Smooth muscle cell of the pulmonary artery (primary cell): ENCODE results near the gene CTH. TPM values are rescaled to one million over a fixed set of nuclear protein-coding genes. Genes with fewer than 3 reads are reported as not detected.

Experiments
- total RNA-seq: library from RNA; depleted of rRNA; stranded (reverse); fragments of >200 nt; gene quantifications from 2 replicates; pipeline ENCODE4 v1.2.3, GENCODE V29; 2014

CTH gene
- total RNA-seq: 4.2 and 4.9 TPM in 2 replicates

DNA sequence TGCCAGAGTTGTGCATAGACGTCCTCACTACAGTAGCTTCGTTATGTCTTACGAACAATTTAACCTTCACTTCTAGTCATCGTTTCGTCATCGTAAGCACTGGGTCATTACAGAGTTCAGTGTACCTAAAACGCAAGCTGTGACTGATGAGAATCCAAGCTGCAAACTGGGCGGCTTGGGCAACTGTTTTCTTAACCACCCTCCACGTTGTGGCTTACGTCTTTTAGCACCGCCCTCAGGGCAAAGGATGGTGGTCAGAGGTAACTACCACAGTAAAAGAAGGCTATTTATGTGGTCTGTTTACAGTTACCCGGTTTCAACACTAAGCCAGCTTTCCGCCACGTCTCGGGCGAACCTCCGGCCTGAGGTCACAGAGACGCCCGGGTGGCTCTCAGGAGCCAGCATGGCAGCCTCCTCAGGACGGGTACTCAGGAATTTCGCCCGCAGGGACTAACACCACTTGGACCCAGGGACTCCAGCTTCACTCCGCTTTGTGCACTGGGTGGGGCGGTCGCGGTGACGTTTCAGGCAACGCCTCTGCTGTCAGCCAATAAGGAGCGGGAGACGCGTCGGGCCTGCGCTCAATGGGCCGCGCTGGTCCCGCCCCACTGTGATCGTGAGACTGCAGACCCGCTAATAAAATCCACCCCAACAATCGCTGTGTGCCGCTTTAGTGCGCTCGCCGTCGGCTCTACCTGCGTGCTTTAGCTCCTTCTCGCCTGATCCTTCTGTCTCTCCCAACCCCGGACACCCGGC is at the start of gene CTH:
Gene CTH, plus strand, starts transcription at position 665 of the 756 bp plus-strand sequence. CDS start 148 bp downstream, outside the sequence.

Other genes with a start within 250 kb of the CTH start
- gene LRRC40, start 205.7 kb upstream of the CTH start, total RNA-seq: 14.4 and 18.9 TPM in 2 replicates
- gene SRSF11, start 189.9 kb upstream of the CTH start, total RNA-seq: 110 and 118 TPM in 2 replicates
- gene ANKRD13C, start 56.5 kb upstream of the CTH start, total RNA-seq: 24.0 and 31.3 TPM in 2 replicates